Placental pericyte (primary cell): ENCODE results near the gene FGD6. TPM values are rescaled to one million over a fixed set of nuclear protein-coding genes. Genes with fewer than 3 reads are reported as not detected.

Source experiments
- total RNA-seq: library from RNA; depleted of rRNA; stranded (reverse); fragments of >200 nt; gene quantifications from 2 replicates; pipeline ENCODE4 v1.2.3, GENCODE V29; 2012

FGD6 gene
- total RNA-seq: 9.4 and 19.9 TPM in 2 replicates

DNA sequence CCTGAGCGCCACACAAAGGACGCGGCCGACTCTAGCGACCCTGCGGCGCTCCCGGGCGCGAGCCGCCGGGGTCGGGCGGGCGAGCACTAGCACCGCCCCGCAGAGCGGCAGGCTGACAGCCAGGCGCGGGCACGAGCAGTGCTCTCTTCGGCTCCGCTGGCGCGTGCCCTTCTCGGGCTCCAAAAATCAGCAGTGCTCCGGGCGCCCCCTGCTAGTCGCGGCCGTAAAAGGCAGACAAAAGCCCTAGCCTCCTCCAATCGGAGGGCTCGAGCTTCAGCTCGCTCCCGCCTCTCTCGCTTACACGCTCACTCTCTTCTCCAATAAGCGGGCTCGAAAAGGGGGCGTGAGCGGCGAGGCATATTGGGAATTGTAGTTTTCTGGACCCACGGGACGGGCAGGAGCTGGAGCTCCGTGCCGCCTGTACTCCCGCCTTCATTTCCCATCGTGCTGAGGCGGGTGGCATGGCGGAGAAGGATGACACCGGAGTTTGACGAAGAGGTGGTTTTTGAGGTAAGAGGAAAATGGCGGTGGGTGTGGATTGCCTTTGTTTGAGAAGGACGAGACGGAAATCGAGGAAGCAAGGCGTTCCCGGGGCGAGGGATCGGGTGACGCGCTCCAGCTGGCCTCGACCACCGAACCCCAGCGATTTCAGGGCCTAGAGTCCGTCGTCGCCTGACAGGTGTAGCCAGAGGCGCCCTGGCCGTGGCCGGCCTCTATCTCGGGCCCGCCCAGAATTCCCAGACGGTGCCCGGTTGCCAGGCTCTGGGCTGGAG lies at the start of gene FGD6, which contains the start of gene VEZT:
TSS of gene FGD6 (minus strand) at position 91 of the 773 bp plus-strand sequence. CDS start 227 bp downstream, outside the sequence.
TSS of gene VEZT (plus strand) at position 431 of the 773 bp plus-strand sequence. CDS start at position 475, 44 bp downstream.

GRCh38 chr12:95072900-95073697 lies 144.2 kb downstream of the FGD6 start, which contains the start of gene NR2C1:
Gene NR2C1 (minus strand): TSS chr12:95073618. CDS start chr12:95067384, 6,234 bp downstream.

Other genes with a start within 250 kb of the FGD6 start
- gene NDUFA12, start 213.8 kb downstream of the FGD6 start, total RNA-seq: 105 and 184 TPM in 2 replicates
- 23.4 and 28.8 TPM in 2 replicates for gene NR2C1, start 143.8 kb downstream of the FGD6 start, total RNA-seq
- gene VEZT, start 340 bp upstream of the FGD6 start, total RNA-seq: 54.9 and 94.3 TPM in 2 replicates